ENCODE measurements around the gene DAZAP1.
"Not testable (repeated sequence)": the region's sequence is repeated elsewhere in the genome, so short reads cannot be mapped to it uniquely, and the experiment has no call there.

The DAZAP1 gene

DNA sequence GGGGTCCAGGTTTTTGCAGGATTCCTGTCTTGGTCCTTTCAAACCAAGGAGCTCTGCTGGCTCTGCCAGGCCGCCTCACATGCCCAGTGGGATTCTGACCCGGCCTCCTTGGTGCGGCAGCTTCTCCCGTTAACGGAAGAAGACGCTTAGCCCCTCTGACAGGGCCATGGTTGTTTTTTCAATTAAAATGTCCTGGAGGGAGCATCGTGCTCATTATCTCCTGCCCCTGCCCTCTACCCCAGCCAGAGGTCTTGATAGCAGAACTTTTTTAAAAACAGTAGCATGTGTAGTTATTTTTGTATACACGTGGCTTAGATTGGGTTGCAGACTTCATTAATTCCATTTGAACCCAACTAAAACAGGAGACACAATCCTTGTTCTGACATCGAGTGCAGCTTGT is 19.4 kb downstream of the DAZAP1 start:
- no peak for DNase-seq

DNA sequence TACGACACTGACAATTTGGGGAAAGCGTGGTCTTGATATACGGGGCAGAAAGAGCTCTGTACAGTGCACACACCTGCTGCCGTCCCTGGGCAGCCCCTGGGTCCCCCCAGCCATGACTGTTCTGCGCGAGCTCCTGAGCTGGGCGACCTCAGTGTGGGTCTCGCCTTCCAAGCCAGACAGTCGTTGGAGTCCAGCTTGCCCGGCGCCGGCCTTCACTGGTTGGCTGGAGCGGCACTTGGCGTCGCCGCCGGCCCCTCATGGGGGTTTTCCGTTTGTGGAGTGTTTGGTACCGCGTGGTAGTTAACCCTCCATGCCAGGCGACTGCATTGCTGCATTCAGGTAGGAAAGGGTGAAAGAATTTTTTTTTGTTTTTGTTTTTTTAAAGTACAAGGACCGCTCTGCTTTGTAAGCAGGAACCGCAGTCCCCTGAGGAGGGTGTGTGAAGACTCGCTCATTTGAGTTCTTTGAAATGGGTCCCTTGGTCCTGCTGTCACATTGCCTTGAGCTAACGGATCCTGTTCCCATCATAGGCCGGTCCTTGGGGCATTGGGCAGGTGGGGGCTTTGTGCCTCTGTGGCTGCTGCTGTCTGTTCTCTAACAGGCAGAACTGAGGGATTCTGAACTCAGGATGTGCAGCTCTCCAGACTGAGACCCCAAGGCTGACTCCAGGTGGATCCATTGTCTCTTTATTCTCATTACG is 20.0 kb downstream of the DAZAP1 start:
- no peak for DNase-seq

DNA sequence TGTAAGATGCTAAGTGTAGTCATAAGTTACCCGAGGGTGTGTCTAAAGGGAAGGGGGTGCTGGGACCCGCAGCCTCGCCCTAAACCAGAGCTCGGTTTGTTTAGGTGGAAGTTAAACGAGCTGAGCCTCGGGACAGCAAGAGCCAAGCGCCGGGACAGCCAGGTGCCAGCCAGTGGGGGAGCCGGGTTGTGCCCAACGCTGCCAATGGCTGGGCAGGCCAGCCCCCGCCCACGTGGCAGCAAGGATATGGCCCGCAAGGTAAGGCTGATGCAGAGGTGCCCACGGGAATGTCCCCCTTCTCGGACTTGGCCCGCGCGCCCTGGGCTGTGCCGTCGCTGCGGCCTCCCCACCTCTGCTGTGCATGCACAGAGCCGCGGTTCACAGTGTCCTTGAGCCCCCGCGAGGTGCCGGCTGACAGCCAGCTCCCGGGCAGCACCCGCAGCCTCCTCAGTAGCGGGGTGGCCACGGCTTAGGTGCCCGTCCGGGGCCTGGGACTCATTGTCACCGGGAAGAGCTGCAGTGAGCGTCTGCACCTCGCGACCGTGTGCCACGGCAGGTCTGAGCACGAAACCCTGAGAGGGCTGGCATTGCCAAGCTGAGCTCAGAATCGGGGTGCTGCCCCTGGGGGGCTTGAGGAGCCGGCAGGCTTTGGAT is 21.5 kb downstream of the DAZAP1 start:
- no peak for DNase-seq

DNA sequence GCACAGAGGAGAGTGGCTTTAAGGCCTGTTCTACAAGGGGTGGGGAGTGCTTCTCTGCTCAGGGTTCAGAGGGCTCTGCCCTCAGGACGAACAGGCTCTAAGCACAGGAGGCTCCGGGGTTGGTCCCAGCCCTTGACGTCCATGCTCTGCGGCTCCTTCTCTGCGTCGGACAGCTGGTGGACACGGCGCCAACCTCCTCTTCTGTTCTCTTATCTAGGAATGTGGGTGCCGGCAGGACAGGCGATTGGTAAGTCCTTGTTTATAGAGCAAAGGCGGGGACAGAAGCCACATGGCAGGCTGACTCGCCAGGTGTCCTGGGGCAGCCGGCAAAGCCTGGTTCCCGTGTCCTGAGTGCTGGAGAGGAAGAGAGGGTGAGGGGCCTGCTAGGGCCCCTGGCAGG is 22.4 kb downstream of the DAZAP1 start:
- DNase-seq = no peak

DNA sequence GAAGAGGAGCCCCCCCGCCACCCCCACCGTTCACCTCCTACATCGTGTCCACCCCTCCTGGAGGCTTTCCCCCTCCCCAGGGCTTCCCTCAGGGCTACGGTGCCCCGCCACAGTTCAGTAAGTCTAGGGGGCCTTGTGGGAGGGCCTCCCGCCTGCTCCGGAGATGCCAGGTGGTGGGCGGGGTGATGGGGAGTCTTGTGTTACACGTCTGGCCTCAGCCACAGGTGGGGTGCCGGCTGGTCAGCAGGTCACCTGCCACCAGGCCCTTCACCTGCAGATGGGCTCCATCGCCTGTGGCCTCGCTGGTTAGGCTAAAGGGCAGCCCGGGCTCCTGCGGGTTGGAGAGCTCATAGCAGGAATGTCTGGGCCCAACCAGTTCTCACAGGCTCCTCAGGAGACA is 22.9 kb downstream of the DAZAP1 start:
- no peak for DNase-seq

DNA sequence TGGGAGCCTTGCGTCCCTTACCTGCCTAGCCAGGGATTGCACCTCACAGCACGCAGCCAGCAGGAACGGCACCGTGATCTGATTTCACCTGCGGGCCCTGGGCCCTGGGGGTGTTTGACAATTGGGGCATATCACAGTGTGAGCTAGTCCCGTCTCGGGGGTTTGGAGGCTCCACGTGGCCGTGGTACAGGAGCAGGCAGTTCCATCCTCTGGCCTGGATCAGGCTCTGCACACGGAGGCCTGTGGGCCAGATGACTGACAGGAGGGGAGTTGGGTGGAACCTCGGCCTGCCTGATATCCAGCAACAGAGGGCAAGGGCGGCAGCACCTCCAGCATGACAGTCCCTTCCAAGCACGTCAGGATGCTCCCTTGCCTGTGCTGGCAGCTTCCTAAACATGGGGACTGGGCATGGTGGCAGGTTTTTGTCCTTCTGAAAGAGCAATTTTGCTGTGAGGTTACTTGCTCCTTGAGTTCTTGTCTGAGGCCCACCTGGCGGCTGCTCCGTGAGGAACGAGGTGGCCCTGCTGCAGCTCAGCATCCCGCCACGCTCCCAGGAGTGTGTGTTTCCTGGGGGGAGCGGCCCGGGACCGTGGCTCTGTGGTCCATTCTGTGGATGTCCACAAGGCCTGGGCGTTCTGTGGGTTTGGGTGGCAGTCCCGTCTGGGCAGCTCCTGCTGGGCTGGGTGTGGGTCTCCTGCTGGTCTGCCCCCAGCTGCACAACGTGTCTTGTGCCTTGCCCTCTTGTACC is 24.5 kb downstream of the DAZAP1 start:
- DNase-seq = no peak

DNA sequence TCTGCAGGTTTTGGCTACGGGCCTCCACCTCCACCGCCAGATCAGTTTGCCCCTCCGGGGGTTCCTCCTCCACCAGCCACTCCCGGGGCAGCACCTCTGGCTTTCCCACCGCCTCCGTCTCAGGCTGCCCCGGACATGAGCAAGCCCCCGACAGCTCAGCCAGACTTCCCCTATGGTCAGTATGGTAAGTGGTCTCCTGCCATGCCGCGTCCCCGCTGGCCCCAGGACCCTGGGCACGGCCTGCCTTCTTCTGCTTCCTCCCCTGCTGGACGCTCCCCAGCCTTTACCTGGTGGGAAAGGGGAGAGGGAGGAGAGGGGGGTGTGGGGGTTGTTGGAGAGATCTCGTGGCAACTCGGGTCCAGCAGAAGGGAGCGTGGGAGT is 25.1 kb downstream of the DAZAP1 start:
- DNase-seq = no peak

DNA sequence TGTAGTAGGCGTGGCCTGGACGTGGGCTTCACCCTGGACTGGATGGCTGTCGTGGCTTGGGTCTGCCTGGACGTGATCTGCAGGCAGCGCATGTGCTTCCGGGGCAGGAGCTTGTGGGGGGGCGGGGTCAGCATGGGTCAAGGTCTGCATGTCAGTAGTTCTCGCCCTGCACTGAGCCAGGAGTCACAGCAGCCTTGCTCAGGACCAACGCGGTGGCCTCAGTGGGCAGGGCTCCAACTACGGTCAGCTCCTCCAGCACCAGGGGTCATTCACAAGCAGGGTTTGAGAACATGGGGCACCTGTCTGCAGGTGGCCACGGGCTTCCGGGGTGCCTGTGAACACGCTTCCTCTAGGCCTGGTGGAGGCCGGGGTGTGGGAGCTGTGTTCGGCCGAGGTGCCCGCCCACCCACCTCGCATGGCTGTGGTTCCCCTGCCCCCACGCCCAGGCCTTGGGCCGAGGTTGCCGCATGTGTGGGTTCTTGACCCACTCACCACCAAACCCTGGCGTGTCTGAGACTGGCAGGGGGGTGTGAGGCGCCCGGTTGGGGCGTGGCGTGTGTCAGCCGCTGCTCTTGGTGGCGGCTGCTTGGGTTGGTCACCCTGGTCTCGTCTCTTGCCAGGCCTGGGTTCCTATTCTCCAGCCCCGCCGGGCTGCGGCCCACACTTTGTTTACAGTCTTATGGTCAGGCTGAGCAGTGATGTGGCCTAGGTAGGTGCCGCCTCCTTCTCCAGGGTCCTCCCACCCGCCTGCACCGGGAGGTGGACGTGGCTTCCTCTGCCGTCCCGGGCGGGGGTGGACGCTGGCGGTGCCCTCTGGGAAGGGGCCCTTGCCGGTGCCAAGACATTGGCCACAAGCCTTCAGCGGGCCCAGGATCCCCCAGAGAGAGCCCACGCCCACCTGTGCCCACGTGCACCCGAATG is 26.0 kb downstream of the DAZAP1 start:
- no peak for DNase-seq

DNA sequence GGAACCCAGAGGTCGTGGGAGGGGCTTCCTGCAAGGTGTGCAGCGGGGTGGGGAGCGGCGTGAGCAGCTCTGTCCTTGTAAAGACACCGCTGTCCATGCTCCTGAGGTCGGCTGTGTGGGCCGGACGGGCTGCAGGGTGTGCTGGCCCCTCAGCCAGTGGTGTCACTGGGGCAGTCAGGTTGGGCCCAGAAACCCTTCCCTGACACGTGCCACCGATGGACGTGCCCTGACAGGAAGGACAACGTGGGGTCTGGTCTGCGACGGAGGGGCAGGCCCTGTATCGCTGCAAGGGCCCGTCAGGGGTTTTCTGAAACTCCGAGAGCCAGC is 26.6 kb downstream of the DAZAP1 start:
- DNase-seq = no peak

DNA sequence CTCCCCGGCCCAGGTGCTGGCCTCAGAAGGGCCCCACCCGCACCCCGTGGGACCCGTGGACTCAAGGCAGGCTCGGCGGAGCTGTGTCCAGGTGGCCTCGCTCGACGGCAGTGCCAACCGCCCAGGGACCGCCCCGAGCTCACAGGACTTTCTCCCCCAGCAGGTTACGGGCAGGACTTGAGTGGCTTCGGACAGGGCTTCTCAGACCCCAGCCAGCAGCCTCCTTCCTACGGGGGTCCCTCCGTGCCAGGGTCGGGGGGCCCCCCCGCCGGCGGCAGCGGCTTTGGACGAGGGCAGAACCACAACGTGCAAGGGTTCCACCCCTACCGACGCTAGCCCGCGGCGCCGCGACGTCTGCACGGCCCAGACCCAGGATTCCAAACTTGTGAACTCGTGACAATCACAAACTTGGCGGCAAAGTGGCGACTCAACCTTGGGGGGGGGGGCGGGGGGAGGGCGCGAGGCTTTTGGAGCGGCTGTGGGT is 27.2 kb downstream of the DAZAP1 start:
- DNase-seq = no peak

DNA sequence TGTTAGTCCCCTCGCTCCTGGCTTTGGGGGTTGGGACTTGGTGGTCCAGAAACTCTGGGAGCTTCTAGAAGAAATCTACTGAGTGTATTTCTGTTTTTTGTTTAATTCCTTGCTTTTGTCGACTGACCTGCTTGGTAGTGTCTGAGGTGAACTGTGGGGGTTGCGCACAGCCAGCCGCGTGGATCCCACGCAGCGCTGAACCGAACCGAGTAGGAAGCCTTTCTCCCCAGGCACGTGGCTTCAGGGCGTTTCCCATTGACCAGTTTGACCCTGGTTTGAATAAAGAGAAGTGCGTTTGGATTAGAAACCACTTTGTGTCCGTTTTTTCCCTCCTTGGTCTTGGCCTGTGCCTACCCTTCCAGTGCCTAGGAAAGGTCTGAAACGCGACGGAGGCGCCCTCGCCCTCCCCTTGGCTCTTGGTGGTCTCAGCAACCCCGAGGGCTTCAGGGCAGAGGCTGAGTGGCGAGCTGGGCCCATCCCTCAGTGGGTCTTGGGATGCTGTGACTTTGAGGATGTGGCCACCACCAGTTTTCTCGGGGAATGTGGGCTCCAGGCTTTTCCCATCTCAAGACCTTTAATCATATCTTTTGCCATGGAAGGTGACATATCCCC is 28.1 kb downstream of the DAZAP1 start:
- no peak for DNase-seq

DNA sequence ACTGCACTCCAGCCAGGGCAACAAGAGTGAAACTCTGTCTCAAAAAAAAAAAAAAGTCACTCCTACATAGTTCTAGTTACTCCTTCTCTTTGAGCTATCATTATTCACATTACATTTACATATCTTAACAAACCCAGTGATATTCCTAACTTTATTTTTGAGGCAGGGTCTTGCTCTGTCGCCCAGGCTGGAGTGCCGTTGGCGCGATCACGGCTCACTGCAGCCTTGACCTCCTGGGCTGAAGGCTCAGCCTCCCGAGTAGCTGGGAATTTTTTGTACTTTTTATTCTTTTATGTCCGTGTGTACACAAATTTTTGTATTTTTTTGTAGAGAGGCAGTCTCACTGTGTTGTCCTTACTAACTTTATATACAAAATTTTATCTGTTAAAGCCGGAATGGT is 30.2 kb downstream of the DAZAP1 start:
- no peak for DNase-seq

DNA sequence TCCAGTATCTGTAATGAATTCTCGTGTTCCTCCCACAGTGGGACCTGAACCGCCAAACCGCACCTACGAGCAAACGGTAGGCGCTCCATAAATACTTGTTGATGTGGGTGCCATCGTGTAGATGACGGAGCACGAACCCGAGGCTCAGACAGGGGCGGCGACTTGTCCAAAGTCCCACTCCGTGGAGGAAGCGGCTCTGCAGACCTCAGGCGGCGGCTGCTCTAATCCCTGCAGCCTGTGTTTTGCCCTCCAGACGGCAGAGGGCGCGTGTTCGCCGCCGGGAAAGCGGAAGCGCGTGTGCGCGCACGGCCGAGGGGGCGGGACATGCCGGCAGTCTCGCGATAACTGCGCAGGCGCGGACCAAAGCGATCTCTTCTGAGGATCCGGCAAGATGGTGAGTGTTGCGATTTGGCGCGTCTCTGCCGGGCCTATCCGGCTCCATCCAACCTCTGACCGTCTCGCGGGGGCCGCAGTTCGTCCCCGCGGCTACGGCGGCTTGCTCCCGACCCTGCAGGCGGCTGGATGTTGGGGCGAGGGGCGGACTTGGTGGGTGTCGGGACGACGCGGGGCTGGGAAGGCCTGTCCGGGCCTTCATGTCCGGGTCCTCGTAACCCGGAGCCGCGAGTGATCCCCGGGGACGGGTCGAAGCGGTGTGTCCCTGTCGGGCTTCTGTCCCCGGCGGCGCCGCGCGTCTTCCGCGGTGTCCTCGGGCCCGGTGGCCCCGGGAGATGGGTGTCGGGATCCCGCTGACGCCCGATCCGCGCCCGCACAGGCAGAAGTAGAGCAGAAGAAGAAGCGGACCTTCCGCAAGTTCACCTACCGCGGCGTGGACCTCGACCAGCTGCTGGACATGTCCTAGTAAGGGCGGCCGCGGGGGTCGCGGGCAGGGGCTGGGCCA is 30.9 kb downstream of the DAZAP1 start, which contains the start of gene RPS15:
Gene RPS15 (plus strand): TSS at position 362 of the 898 bp plus-strand sequence. CDS start 30 bp downstream, at position 392.
- DNase-seq = peak; percentile 96

DNA sequence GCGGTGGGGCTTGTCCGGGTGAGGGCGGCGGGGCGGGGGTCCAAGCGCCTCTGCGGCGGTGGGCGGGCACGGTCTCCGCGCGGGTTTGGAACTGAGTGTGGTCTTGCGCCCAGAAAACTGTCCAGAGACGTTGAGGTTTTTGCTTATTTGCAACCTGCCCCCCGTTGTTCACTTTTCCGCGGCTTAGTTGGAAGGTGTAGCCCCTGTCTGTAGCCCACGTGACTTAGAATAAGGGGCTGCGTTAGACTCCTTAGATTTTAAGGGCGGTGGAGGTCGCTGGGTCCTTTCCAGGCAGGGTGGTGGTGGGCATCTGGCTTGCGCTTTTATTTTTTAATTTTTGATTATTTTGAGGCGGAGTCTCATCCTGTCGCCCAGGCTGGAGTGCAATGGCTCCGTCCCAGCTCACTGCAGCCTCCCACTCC is 31.6 kb downstream of the DAZAP1 start:
- no peak for DNase-seq

DNA sequence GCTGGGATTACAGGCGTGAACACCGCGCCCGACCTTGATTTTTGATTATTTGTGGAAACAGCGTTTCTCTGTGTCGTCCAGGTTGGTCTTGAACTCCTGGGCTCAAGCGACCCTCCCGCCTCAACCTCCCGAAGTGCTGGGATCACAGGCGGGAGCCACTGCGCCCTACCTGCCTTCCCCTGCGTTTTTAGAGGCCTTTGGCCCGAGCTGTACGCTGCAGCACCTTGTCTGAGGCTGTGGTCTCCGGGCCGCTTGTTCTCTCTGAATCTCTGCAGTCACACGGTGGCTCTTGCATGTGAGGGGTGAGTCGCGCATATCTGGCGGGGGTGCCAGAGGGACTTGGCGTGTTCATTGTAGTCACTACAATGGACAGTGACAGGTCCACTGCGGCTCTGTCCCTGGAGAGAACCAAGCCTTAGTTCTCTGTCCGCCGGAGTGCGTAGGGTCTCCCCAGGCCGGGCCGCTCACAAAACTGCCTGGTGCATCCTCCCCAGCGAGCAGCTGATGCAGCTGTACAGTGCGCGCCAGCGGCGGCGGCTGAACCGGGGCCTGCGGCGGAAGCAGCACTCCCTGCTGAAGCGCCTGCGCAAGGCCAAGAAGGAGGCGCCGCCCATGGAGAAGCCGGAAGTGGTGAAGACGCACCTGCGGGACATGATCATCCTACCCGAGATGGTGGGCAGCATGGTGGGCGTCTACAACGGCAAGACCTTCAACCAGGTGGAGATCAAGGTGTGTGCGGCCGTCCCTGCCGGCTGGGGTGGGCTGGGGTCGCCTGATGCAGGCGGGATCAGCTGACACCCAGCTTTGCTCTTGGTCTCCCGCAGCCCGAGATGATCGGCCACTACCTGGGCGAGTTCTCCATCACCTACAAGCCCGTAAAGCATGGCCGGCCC is 32.4 kb downstream of the DAZAP1 start:
- not testable (repeated sequence) for DNase-seq

DNA sequence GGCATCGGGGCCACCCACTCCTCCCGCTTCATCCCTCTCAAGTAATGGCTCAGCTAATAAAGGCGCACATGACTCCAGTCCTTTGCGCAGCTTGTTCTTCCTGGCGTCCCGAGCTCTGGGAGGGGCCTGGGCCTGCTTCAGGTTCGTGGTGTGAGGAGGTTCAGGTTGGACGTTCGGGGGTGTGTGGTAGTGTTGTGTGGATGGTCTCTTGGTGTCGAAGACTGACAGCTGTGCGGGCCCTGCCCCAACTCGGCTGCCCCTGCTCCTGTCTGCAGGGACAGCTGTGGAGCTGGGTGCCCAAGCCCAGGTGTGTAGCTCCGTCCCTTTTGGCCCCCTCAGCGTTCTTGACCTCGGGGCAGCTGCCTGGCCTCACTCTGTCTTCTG is 33.0 kb downstream of the DAZAP1 start:
- no peak for DNase-seq

DNA sequence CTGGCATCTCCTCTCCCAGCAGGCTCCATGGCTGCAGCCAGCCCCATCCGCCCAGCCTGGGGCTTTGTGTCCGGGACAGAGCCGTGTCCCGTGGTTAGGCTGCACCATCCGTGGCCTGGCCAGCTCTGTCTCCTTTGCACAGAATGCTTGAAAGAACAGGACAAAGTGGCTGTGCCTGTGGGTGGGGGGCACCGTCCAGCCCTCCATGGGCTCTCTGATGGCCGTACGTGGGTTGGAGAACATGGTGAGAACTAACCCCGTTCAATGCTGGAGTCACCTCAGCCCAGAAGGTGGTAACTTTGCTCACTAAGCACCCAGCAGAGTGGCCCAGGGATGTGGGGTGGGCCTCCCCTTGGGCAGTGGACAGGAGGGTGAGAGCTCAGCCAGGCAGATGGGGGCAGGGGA is 33.6 kb downstream of the DAZAP1 start:
- no peak for DNase-seq

DNA sequence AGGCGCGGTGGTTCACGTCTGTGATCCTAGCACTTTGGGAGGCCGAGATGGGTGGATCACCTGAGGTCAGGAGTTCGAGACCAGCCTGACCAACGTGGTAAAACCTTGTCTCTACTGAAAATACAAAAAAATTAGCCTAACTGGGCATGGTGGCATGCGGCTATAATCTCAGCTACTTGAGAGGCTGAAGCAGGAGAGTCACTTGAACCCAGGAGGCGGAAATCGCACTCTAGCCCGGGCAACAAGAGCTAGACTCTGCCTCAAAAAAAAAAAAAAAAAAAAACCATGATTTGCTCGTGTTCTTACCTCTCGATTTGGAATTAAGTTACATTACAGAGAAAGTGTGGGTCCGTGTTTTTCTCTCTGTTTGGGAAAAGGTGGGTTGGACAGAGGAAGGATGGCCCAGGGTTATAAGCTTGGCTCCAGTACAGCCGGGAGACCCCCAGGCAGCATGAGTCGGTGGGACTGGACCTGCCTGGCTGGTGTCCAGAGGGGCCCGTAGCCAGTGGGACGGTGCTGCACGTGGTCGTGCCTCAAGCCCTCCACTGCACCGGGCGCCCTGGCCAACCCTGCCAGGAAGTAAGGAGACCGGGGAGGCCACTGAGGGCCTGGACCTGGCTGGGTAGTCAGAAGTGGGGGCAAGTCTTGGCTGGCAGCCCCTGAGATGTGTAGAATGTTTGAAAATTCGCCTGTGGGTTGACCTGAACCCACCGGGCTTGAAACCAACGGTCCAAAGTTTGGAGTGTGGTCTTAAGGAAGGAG is 34.5 kb downstream of the DAZAP1 start:
- DNase-seq = no peak

DNA sequence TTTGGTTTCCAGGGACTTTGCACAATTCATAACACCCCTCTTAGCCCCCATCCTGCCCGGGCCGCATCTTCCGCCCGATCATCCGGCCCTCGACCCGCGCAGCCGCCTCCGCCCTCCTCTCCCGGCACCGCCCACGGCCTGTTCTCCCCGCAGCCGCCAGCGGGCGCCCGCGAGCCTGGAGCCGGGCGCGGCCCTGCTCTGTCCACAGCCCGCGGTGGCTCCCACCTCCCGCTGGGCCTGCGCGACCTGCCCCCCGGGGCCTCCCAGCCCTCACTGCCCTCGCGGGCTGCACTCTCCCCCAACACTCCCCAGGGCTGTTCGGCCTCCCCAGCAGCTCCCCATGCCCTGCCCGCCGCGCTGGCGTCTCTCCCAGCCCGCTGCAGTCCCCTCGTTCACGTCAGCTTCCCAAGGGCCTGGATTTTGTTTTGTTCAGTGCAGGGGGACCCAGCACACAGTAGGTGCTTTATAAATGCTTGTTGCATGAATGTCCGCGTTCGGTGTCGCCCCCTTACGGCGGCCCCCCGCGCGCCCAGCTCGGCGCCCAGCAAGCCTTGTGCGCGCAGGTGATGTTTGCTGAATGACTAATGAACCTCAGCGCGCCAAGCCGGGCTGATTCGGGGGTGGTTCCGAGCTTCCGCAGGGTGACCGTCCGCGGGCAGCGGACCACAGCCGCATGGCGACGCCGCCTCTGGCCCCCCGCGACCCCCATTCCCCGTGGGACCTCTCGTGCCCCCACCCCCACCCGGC is 38.0 kb downstream of the DAZAP1 start:
- DNase-seq = peak; percentile 69
